Thymus (tissue), 11 donors: ENCODE results near the gene TMEM59L. TPM values are rescaled to one million over a fixed set of nuclear protein-coding genes. Genes with fewer than 3 reads are reported as not detected.

Experiments
- DNase-seq, 9 donors: peaks; one replicate each; pipeline ENCODE4 v3.0.0-alpha.2; 2013; ENCODE audit warnings: low spot score in 9 of 9, low read depth in 6 of 9, missing footprints in 1 of 9
- H3K27ac ChIP-seq, 2 donors: one replicate each; pipeline ENCODE4 v1.5.1; 2013; ENCODE audit warnings: control low read depth in 1 of 2, low read depth in 1 of 2, low read length in 1 of 2, mild to moderate bottlenecking in 1 of 2, moderate library complexity in 1 of 2
- H3K27me3 ChIP-seq, 2 donors: one replicate each; pipeline ENCODE4 v1.5.1; 2013; ENCODE audit warnings: low read length in 1 of 2; ENCODE audit not compliant: control insufficient read depth in 2 of 2, insufficient read depth in 1 of 2
- H3K36me3 ChIP-seq, 2 donors: one replicate each; pipeline ENCODE4 v1.5.1; 2013; ENCODE audit warnings: low read length in 1 of 2, mild to moderate bottlenecking in 1 of 2, moderate library complexity in 1 of 2; ENCODE audit not compliant: control insufficient read depth in 2 of 2, insufficient read depth in 2 of 2
- H3K4me1 ChIP-seq, 2 donors: one replicate each; pipeline ENCODE4 v1.5.1; 2013; ENCODE audit warnings: low read length in 2 of 2; ENCODE audit not compliant: control insufficient read depth in 2 of 2, insufficient read depth in 2 of 2
- H3K4me3 ChIP-seq, 2 donors: one replicate each; pipeline ENCODE4 v1.5.1; 2013; ENCODE audit warnings: low read length in 2 of 2, control low read depth in 1 of 2, mild to moderate bottlenecking in 1 of 2
- H3K9me3 ChIP-seq, 2 donors: one replicate each; pipeline ENCODE4 v1.5.1; 2013; ENCODE audit warnings: low read length in 1 of 2, mild to moderate bottlenecking in 1 of 2; ENCODE audit not compliant: control insufficient read depth in 2 of 2, insufficient read depth in 1 of 2
- WGBS: extraction: QIAGEN DNeasy Blood & Tissue Kit; methylation state at CpG from one replicate; pipeline ENCODE4 v1.1.7; 2013; 5-methylcytosine and 5-hydroxymethylcytosine counted together
- polyA plus RNA-seq: library from polyadenylated mRNA; stranded (reverse); fragments of 200-250 nt; gene quantifications from one replicate; pipeline ENCODE4 v1.2.3, GENCODE V29; 2013
- total RNA-seq: library from RNA; stranded (reverse); fragments of 120-200 nt; gene quantifications from one replicate; pipeline ENCODE4 v1.2.4, GENCODE V29; 2013
- donor health status: healthy.

TMEM59L gene
- total and polyA plus RNA-seq, 2 donors, result 0.96 TPM; not detected in 1

DNA sequence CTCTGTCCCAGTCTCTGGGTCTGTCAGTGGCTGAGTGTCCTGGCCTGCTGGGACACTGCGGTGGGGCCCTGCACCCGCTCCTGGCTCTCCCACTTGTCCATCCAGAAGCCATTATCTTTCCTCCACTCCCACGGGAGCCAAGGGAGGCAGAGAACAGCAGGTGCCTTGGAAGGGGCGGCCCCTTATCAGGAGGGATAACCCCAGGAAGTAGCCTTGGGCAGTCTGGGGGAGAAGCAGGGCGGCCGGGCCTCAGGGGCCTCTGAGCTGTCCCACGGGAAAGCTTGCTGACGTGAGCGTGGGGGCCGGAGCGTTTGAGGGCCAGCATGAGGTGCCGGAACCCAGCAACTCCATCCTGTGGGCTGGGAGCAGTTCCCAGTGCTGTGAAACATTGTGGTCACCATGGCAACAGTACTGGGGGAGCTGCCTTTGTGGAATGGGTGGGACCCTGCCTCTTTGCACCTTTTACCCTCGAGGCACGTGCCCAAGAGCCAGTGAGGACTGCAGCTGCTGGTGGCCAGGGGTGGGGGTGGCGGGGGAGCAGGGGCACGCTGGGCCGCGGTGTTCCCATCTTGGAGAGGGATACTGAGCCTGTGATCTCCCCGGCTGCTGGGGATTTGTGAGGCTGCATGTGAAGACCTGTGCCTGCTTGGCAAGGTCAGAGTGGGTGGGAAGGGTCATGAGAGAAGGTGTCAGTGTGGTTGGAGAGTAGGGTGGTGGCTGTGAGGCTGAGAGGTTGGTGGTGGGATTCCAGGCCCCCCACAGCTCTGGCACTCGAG lies 45.1 kb downstream of the TMEM59L start:
- no peak for DNase-seq
- Histone ChIP-seq H3K9me3 (no peaks in the 10 kb centered on the region), H3K4me3 (no peak overlapping the region), H3K4me1 (peaks cover 0 to 3% of the 10 kb centered on the region in 2 donors), H3K36me3 (no peaks in the 10 kb centered on the region), H3K27ac (no peak overlapping the region), H3K27me3 (peaks cover 0 to 18% of the 10 kb centered on the region in 2 donors)
- 93% methylated on average over 20 of the region's 20 CpGs for WGBS

DNA sequence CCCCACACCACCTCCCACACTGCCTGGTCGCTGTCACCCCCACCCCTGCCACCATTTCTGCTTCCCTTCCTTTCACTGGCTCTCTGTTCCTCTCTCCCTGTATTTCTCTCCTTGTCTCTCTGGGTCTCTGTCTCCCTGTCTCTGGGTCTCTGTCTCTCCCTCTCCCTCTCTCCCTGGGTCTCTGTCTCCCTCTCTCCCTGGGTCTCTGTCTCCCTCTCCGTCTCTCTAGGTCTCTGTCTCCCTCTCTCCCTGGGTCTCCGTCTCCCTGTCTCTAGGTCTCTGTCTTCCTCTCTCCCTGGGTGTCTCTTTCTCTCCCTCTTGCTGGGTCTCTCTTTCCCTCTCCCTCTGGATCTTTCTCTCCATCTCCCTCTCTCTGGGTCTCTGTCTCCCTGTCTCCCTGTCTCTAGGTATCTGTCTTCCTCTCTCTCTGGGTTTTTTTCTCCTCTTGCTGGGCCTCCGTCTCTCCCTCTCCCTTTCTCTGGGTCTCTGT lies 45.7 kb downstream of the TMEM59L start:
- no peak for DNase-seq
- 93% methylated on average over 4 of the region's 4 CpGs for WGBS
- Histone ChIP-seq H3K4me3 (no peak overlapping the region), H3K27me3 (peaks cover 0 to 18% of the 10 kb centered on the region in 2 donors), H3K27ac (no peak overlapping the region), H3K36me3 (no peaks in the 10 kb centered on the region), H3K4me1 (peaks cover 0 to 3% of the 10 kb centered on the region in 2 donors), H3K9me3 (no peaks in the 10 kb centered on the region)

DNA sequence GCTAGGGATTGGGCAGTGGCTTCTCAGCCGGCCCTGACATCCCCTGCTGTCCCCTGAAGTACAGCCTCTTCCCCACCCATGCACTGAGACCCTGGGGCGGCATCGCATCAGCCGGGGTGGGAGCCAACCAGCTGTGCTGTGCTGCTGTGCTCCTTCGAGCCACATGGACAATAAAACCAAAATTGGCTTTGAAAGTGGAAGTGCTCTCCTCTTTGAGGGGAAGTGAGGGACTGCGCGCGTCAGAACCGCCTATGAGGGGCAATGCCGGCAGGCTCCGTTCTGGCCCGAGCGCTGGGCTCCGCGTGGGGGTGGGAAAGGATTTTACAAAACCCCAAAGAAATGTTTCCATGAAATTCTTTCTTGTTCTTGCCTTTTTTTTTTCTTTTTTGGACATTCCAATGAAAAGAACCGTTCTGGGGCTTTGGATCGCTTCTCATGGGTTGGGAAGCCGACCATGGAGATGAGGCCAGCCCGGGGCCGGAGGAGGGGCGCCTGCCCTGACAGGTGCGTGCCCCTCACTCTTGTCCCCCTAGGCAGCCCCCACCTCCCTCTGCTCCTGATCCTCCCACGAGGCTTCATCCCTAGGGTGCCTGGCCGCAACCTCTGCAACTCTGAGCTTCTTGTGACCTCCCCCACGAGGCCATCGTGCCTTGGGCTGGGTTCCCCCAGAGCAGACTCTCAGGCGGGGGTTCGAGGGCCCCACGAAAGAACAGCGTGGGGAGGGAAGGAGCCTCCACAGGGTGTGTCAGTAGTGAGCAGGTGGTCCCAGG lies 46.8 kb downstream of the TMEM59L start:
- peaks cover 0 to 18% of the 10 kb centered on the region in 2 donors for H3K27me3 ChIP-seq
- peaks cover 3 to 11% of the 10 kb centered on the region in 2 donors for H3K4me1 ChIP-seq
- WGBS, result 48% methylated on average over 30 of the region's 30 CpGs
- H3K27ac ChIP-seq, result no peak overlapping the region
- H3K4me3 ChIP-seq, result no peak overlapping the region
- no peak for DNase-seq
- no peaks in the 10 kb centered on the region for H3K36me3 ChIP-seq
- H3K9me3 ChIP-seq, result no peaks in the 10 kb centered on the region

DNA sequence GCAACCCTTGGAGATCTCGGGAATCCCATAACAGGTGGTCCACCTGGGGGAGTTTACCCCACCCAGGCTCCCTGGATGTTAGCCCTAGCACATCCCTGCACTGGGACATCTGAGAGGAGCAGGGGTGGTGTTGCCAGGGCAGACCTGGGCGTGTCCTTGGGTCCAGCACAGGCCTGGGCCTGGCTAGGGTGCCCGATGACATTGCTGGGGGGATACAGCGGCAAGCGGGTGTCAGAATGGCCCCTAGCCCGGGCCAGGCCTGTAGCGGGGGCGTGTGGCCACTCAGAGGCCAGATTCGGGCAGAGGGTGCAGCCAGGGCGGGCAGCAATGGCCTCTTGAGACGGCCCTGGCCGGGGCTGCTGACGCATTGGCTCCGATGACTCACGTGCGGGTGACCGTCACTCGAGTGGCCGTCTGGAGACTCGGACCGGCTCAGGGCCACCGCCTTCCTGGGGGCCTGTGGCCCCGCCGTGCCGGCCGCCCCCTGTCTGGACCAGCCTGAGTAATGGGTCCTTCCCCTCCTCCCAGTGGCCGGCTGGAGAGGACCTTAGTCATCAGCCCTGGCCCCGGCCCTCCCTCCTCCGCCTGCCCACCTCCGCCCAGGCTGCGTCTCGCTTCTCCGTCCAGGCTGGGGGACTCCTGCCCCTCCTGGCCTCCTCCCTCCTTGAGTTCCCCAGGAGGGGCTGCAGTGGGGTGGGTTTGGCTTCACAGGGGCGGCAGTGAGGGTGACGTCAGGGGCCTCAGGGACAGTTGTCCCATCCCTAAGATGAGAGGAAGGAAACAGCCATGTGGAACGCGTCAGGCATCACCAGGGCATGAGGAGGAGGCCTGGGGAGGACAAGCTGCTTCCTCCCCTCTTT lies 47.6 kb downstream of the TMEM59L start:
- Histone ChIP-seq H3K9me3 (no peaks in the 10 kb centered on the region), H3K27ac (no peak overlapping the region), H3K36me3 (peaks cover 0 to under 1% of the 10 kb centered on the region in 2 donors), H3K27me3 (peaks cover 0 to 18% of the 10 kb centered on the region in 2 donors), H3K4me3 (no peak overlapping the region), H3K4me1 (peaks cover 3 to 11% of the 10 kb centered on the region in 2 donors)
- 97% methylated on average over 37 of the region's 37 CpGs for WGBS
- no peak for DNase-seq

DNA sequence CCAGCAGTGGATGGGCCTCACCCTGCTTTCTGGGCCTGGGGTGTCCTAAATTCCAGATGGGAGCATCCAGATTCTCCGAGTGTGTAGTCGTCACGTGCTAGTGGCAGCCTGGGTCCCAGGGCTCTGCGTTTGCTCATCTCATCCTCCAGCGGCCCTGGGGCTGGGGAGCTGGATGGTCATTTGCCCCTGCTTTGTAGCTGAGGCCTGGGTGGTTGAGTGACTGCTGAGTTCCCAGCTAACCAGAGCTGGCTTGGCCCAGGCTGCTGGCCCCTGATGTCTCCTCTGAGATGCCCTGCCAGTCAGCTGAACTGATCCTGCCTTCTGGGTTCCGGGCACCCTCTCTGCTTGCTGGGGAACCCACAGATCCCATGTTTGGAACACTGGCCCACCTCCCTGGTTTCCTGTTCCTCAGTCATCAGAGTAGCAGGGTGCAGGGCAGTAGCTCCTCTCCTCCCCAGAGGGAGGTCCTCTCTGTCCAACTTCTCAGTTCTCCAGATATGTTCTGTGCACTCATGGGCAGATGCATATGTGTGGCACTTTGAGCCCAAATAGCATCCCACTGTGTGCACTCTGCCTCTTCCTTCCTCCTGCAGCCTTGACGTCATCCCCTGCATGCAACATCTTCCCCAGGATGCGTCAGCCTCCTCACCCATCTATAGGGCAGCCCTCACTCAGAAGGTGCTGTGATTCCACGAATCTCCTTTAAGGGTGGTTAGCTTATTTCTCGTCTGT lies 48.4 kb downstream of the TMEM59L start:
- peaks cover 3 to 11% of the 10 kb centered on the region in 2 donors for H3K4me1 ChIP-seq
- 97% methylated on average over 10 of the region's 10 CpGs for WGBS
- DNase-seq, result no peak
- H3K36me3 ChIP-seq, result peaks cover 2 to 8% of the 10 kb centered on the region in 2 donors
- peaks cover 0 to 18% of the 10 kb centered on the region in 2 donors for H3K27me3 ChIP-seq
- H3K9me3 ChIP-seq, result no peaks in the 10 kb centered on the region
- no peak overlapping the region for H3K27ac ChIP-seq
- H3K4me3 ChIP-seq, result no peak overlapping the region

DNA sequence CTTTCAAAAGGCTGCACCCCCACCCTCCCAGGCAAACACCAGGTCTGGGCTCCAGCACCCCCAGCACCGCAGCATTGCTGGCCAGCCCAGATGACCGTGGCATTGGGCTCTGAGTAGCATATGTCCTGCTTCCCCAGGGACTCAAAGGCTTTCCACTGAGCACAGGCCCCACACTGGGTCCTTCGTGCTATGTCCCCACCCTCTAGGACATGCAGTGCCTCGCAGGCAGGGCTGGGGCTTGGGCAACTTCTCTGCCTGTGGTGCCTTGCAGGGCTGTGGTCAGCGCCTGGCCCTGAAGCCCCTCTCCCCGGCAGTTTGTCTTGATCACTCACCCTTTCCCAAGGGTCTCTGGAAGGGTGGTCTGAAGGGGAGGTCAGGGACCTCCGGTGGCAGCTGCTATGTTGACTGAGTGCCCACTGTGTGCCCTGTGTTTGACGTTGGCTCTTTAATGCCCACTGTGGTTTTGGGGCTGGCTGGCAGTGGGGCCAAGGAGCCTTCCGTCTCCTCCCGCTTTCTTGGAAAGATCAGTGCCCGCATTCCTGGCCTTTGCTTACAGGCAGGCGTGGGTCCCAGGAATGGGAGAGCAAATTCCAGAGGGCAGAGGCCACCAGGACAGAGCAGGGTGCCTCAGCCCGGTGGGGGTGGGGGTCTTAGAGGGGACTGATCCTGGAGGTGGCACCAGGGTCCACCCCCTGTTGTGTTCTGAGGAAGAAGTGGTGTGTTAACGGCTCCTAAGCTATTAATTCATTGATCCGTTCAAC lies 50.5 kb downstream of the TMEM59L start:
- DNase-seq, result no peak
- WGBS, result 93% methylated on average over 15 of the region's 15 CpGs
- H3K9me3 ChIP-seq, result no peaks in the 10 kb centered on the region

DNA sequence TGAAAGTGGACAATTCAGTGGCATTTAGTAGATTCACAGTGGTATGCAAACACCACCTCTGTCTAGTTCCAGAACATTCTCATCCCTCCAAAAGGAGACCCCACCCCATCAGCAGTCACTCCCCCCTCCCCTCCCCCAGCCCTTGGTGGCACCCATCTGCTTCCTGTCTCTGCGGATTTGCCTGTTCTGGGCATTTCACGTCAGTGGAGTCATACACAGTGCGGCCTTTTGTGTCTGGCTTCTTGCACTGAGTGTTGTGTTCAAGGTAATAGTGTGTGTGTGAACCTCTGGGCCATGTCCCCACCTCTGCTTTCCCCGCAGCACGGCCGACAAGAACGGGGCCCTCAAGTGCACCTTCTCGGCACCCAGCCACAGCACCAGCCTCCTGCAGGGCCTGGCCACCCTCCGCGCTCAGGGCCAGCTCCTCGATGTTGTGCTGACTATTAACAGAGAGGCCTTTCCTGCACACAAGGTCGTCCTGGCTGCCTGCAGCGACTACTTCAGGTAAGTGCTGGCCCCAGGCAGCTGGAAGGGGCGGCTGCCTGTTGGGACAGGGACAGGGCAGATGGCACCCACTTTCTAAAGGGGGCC lies 51.4 kb downstream of the TMEM59L start:
- H3K36me3 ChIP-seq, result peaks cover 13 to 29% of the 10 kb centered on the region in 2 donors
- H3K27ac ChIP-seq, result peak overlapping the region; percentile 48 to 80
- peaks cover 0 to 4% of the 10 kb centered on the region in 2 donors for H3K27me3 ChIP-seq
- 44% methylated on average over 14 of the region's 14 CpGs for WGBS
- DNase-seq, result peak in 6 of 9 donors; percentile 24 to 79 (median 43)
- peaks cover 3 to 8% of the 10 kb centered on the region in 2 donors for H3K4me1 ChIP-seq
- peak overlapping the region; percentile 8 to 22 for H3K4me3 ChIP-seq
- no peaks in the 10 kb centered on the region for H3K9me3 ChIP-seq

More for the DNA sequence above, 50.5 kb downstream of the TMEM59L start:
- Histone ChIP-seq H3K36me3 (peaks cover 4 to 20% of the 10 kb centered on the region in 2 donors), H3K4me3 (no peak overlapping the region), H3K27me3 (peaks cover 0 to 10% of the 10 kb centered on the region in 2 donors), H3K4me1 (peaks cover 3 to 8% of the 10 kb centered on the region in 2 donors), H3K27ac (no peak overlapping the region)
